ENCODE results near the gene CASZ1.

DNA sequence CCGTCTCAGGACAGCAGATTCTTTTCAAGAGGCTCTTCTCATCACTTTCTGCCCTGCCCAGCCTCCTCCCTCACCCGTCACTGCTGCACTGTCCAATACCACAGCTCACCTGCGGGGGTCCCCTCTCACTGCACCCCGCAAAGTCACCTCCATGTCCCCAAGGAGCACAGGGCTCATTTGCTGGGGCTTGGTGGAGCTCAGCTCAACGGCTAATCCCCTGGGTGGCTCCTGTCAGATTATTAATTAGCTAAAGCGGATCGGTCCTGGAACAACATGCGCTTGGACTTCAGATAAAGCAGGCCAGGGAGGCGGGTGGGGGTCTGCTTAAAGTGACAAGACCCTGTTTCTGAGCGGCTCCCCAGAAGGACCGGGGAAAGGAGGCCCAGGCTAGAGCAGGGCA is 43.1 kb downstream of the CASZ1 start:
- no peak for TF ChIP-seq CTCF (IDR thresholded peaks at IDR 0.05)
- TF ChIP-seq POLR2A (IDR thresholded peaks at IDR 0.05) = no peak
